Measurements from ENCODE around the gene HOXA5. TPM values are rescaled to one million over a fixed set of nuclear protein-coding genes. Genes with fewer than 3 reads are reported as not detected.

HOXA5 gene

DNA sequence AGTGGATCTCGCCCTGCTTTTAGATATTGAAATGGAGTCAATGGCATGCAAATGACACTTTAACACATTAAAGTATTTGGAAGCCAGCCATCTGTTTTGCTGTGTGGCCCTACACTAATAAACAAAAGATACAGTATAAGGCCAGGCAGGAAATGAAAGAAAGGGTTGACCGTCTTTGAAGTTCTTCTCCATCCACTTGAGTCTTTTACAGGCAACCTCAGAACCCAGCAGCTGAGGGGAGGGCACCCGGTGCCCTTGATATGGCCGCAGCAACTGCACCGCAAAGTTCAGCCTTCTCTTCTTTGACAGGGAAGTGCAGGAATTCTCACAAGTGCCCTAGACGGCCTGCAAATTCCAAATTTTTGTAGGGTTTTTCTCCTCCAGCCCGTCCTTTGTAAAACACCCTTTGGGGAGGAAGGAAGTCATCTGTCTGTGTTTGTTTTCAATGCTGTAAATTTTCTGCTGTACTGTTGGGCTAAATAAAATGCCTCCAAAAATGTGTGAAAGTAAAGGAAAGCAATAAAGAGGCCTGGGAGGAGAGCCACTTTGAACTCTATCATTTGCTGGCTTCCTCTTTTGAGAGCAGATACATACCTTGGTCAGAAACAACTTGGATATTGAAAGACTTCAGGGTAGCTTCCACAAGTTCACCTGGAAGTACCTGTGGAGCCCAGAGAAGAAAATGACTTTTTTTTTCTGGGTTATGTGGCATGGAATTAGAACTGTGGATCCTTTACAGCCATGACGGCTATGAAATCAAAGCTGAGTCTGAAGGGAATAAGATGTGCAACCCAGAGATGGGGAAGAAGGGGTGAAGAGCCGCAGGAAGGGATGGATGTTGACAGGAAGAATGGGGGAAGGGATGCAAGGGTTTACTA, 51.3 kb downstream of the HOXA5 start:
- Histone ChIP-seq H3K27me3 (ENCODE audit: insufficient read depth, poor library complexity, severe bottlenecking) (peaks cover 40% of the 10 kb centered on the region), H3K27ac (replicated peaks) (no peak overlapping the region), H3K4me3 (replicated peaks; ENCODE audit: insufficient read depth, low read length) (no peak overlapping the region)
- TF ChIP-seq SPI1 (IDR thresholded peaks at IDR 0.05; ENCODE audit: borderline replicate concordance, low read depth) = peak; percentile 57; the same call in 1 of the 2 replicates
- no peak for TF ChIP-seq CTCF (IDR thresholded peaks at IDR 0.05; ENCODE audit: insufficient read depth, low read length)
- TF ChIP-seq GABPA (IDR thresholded peaks at IDR 0.05; ENCODE audit: low read depth) = no peak
- DNase-seq (ENCODE audit: low read depth in 1 of 2, low spot score in 1 of 2) = no peak

GRCh38 chr7:27091105-27091504, 52.4 kb downstream of the HOXA5 start:
- H3K4me3 ChIP-seq (replicated peaks; ENCODE audit: insufficient read depth, low read length) = no peak overlapping the region
- H3K27ac ChIP-seq (replicated peaks) = no peak overlapping the region
- DNase-seq (ENCODE audit: low read depth in 1 of 2, low spot score in 1 of 2) = no peak
- H3K27me3 ChIP-seq (ENCODE audit: insufficient read depth, poor library complexity, severe bottlenecking) = peaks cover 40% of the 10 kb centered on the region
- TF ChIP-seq REST (IDR thresholded peaks at IDR 0.05; ENCODE audit: insufficient replicate concordance, low read depth) (no peak), POLR2AphosphoS5 (IDR thresholded peaks at IDR 0.05; ENCODE audit: low read depth) (no peak), CTCF (IDR thresholded peaks at IDR 0.05; ENCODE audit: insufficient read depth, low read length) (no peak), SPI1 (IDR thresholded peaks at IDR 0.05; ENCODE audit: borderline replicate concordance, low read depth) (no peak), GABPA (IDR thresholded peaks at IDR 0.05; ENCODE audit: low read depth) (no peak)

Small RNAs within 50 kb of the gene (microRNA-seq; reads per million reads assigned to microRNA genes)
- gene MIR196B = not detected

Data from HL-60 (cell line).